Measurements from ENCODE around the gene CRKL.

The CRKL gene

DNA sequence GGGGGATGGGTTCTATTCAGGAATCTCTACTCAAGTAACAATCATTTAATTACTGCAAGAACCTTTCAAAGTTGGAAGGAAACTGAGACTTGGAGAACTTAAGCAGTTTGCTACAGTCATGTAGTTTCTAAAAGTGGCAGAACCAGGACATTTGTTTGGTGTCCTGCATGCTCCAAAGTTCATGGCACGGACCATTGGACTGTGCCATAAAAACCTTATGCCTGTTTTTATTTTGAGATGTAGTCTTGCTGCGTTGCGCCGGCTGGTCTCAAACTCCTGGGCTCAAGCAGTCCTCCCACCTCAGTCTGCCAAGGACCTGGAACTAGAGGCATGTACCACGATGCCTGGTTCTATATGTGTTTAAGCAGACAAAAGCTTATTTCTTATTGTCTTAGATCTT is 31.2 kb downstream of the CRKL start:
- Histone ChIP-seq H3K4me3 (ENCODE audit: low read depth, low read length) (no peak overlapping the region), H3K27ac (no peak overlapping the region), H3K27me3 (replicated peaks) (no peaks in the 10 kb centered on the region), H3K36me3 (replicated peaks) (peaks cover 32% of the 10 kb centered on the region)
- no peak for DNase-seq
- no peak for TF ChIP-seq CTCF (IDR thresholded peaks at IDR 0.05; ENCODE audit: low read depth, low read length, missing control alignments)
- in situ Hi-C loops (cut with HindIII; ENCODE audit: low pct_ligation_motif_present, low sequenced_read_pairs) = no loop called here

DNA sequence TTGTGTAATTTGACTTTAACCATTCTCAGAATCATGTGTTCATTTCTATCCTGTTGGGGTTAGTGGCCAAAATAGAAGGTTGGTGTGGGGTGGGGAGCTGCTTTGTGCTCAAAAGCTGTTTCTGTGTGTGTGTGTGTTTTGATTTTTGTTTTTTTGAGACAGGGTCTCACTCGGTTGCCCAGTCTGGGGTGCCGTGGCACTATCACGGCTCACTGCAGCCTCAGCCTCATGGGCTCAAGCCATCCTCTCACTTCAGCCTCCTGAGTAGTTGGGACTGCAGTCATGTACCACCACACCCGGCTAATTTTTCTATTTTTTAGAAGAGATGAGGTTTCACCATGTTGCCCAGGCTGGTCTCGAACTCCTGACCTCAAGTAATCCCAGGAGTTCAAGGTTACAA is 31.8 kb downstream of the CRKL start:
- no peak for TF ChIP-seq CTCF (IDR thresholded peaks at IDR 0.05; ENCODE audit: low read depth, low read length, missing control alignments)
- Histone ChIP-seq H3K36me3 (replicated peaks) (peaks cover 35% of the 10 kb centered on the region), H3K27ac (no peak overlapping the region), H3K4me3 (ENCODE audit: low read depth, low read length) (no peak overlapping the region), H3K27me3 (replicated peaks) (no peaks in the 10 kb centered on the region)
- in situ Hi-C loops (cut with HindIII; ENCODE audit: low pct_ligation_motif_present, low sequenced_read_pairs) = no loop called here
- no peak for DNase-seq

- in situ Hi-C loops (cut with HindIII; ENCODE audit: low pct_ligation_motif_present, low sequenced_read_pairs) = no loop called here
- peaks cover 36% of the 10 kb centered on the region for H3K36me3 ChIP-seq (replicated peaks)
- DNase-seq = no peak
- no peak for TF ChIP-seq CTCF (IDR thresholded peaks at IDR 0.05; ENCODE audit: low read depth, low read length, missing control alignments)
- no peaks in the 10 kb centered on the region for H3K27me3 ChIP-seq (replicated peaks)
- H3K27ac ChIP-seq = no peak overlapping the region
- H3K4me3 ChIP-seq (ENCODE audit: low read depth, low read length) = no peak overlapping the region
Measured at GRCh38 chr22:20949698-20950183, 32.5 kb downstream of the CRKL start.

DNA sequence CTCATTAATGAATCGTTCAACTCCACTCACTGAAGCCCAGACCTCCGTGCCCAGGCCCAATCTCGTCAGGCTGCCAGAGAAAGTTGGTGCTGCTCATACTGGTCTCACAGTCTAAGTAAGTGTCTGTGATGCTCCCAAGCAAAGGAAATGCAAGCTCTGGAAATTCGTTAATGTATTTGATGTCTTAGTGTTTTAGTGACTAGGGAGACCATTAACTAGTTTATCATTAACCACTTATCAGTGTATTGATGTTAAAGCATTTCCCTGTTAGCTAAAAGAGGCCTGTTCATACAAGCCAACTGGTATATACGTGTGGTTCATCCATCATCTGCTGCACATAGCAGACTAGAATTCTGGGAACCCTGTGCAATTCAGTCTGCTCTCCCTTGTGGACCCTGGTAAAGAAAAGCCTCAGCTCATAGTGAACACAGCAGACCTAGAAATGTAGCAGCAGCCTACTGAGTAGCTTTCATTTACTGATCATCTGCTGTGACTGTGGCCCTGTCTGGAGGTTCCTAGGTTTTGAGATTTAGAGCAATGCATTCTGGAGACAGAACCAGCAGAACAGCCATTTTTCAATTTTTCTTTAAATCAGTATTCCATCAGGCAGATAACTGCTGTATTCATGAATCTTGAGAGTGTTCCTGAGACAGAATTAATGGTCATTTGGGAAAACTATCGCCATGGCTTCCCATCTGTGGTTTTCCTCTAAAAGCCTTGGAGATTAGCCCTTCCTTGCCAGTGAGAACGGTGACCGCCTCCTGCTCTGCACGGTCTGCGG is 34.1 kb downstream of the CRKL start:
- no peak overlapping the region for H3K27ac ChIP-seq
- no peak for DNase-seq
- no peak for TF ChIP-seq CTCF (IDR thresholded peaks at IDR 0.05; ENCODE audit: low read depth, low read length, missing control alignments)
- no peak overlapping the region for H3K4me3 ChIP-seq (ENCODE audit: low read depth, low read length)
- H3K27me3 ChIP-seq (replicated peaks) = no peaks in the 10 kb centered on the region
- in situ Hi-C loops (cut with HindIII; ENCODE audit: low pct_ligation_motif_present, low sequenced_read_pairs) = no loop called here
- peaks cover 36% of the 10 kb centered on the region for H3K36me3 ChIP-seq (replicated peaks)

- DNase-seq = no peak
- in situ Hi-C loops (cut with HindIII; ENCODE audit: low pct_ligation_motif_present, low sequenced_read_pairs) = no loop called here
- Histone ChIP-seq H3K36me3 (replicated peaks) (peaks cover 36% of the 10 kb centered on the region), H3K27me3 (replicated peaks) (no peaks in the 10 kb centered on the region), H3K4me3 (ENCODE audit: low read depth, low read length) (no peak overlapping the region), H3K27ac (no peak overlapping the region)
- no peak for TF ChIP-seq CTCF (IDR thresholded peaks at IDR 0.05; ENCODE audit: low read depth, low read length, missing control alignments)
Measured at GRCh38 chr22:20951932-20952380, 34.7 kb downstream of the CRKL start.

Measured in brain microvascular endothelial cell (primary cell).